ENCODE results near the gene OR2G2.

Gene OR2G2

GRCh38 chr1:247588060-247588459 lies at the start of gene OR2G2:
Gene OR2G2 (plus strand): TSS chr1:247588360. CDS start chr1:247588360, 0 bp downstream.
- no peak for DNase-seq

GRCh38 chr1:247538561-247538960 lies 49.6 kb upstream of the OR2G2 start:
- no peak for DNase-seq

- DNase-seq: no peak
Measured at GRCh38 chr1:247539215-247539614, 48.9 kb upstream of the OR2G2 start.

- DNase-seq: no peak
Measured at GRCh38 chr1:247540581-247540980, 47.6 kb upstream of the OR2G2 start.

- no peak for DNase-seq
Measured at GRCh38 chr1:247542811-247543210, 45.3 kb upstream of the OR2G2 start.

GRCh38 chr1:247548092-247548491 lies 40.1 kb upstream of the OR2G2 start:
- DNase-seq: no peak

GRCh38 chr1:247548769-247549182 lies 39.4 kb upstream of the OR2G2 start, which contains the start of gene GCSAML:
Gene GCSAML (plus strand): TSS chr1:247549134. CDS start chr1:247549192, 58 bp downstream.
- peak; percentile 47 to 71 for DNase-seq

GRCh38 chr1:247551721-247552120 lies 36.4 kb upstream of the OR2G2 start:
- DNase-seq: no peak

- DNase-seq: no peak
Measured at GRCh38 chr1:247552231-247552630, 35.9 kb upstream of the OR2G2 start.

- no peak for DNase-seq
Measured at GRCh38 chr1:247557926-247558674, 30.1 kb upstream of the OR2G2 start.

GRCh38 chr1:247561711-247562110 lies 26.4 kb upstream of the OR2G2 start:
- no peak for DNase-seq

- DNase-seq: no peak
Measured at GRCh38 chr1:247562198-247562597, 26.0 kb upstream of the OR2G2 start.

- DNase-seq: no peak
Measured at GRCh38 chr1:247574236-247574635, 13.9 kb upstream of the OR2G2 start.

GRCh38 chr1:247574664-247575063 lies 13.5 kb upstream of the OR2G2 start:
- DNase-seq: peak; percentile 8 to 13

- peak; percentile 60 to 61 for DNase-seq
Measured at GRCh38 chr1:247576514-247576913, 11.6 kb upstream of the OR2G2 start.

- DNase-seq: no peak
Measured at GRCh38 chr1:247578946-247579460, 9.2 kb upstream of the OR2G2 start.

GRCh38 chr1:247605286-247605685 lies 17.1 kb downstream of the OR2G2 start, which contains the start of gene OR2G3:
Gene OR2G3 (plus strand): TSS chr1:247605586. CDS start chr1:247605586, 0 bp downstream.
- no peak for DNase-seq

- no peak for DNase-seq
Measured at GRCh38 chr1:247613405-247613804, 25.2 kb downstream of the OR2G2 start.

- no peak for DNase-seq
Measured at GRCh38 chr1:247614625-247615024, 26.5 kb downstream of the OR2G2 start.

GRCh38 chr1:247627951-247628350 lies 39.8 kb downstream of the OR2G2 start:
- DNase-seq: no peak

- no peak for DNase-seq
Measured at GRCh38 chr1:247638011-247638410, 49.9 kb downstream of the OR2G2 start.

- DNase-seq: no peak
Measured at GRCh38 chr1:247638781-247639180, 50.6 kb downstream of the OR2G2 start.

Data from AML-193 (cell line).